Activated CD4-positive, alpha-beta T cell treated with anti-CD3 and anti-CD28 coated beads, Interleukin-2, amount 50 U/mL, for 48 hours (primary cell): ENCODE results near the gene ISX.
"Not testable (repeated sequence)": the region's sequence is repeated elsewhere in the genome, so short reads cannot be mapped to it uniquely, and the experiment has no call there.

ENCODE experiments used
- DNase-seq, 2 experiments: peaks; one replicate each; pipeline ENCODE4 v3.0.0-alpha.2; 2020

Gene ISX

DNA sequence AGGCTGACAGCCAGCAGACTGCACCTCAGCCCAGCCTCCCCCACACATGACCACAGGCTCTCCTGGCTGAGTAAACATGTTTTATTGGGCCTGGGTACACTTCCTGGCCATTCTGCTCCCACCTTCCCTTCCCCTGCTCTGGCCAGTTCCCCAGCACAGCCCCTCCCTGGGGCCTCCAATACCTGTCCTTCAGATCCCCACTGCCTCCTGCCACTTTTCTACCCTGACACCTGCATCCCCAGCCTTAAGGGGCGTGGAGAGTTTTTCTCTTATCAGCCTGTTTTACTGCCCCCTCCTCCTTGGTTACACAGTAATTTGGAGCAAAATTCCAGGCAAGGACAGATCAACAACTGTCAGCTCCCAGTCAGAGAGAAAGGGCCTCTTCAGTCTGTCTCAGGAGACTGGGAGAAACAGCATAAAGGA is at the start of gene ISX:
Gene ISX, plus strand, starts transcription at position 363 of the 423 bp plus-strand sequence. CDS start 930 bp downstream, outside the sequence.
- no peak for DNase-seq

DNA sequence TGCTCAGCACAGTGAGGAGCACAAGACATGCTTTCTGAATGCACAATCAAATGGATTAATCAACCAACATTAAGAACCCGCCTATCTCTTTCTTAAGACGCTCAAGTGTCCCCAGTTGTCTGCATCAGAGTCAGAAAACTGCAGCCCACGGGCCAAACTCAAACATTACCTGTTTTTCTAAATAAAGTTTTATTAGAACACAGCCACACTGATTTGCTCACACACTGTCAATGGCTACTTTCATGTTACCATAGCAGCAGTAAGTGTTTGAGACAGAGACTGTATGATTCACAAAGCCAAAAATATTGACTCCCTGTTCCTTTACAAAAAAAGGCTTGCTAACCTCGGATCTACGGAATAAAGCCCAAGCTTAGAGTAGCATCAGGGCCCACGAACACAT is 49.0 kb upstream of the ISX start:
- DNase-seq = no peak

GRCh38 chr22:35018995-35019394 is 47.0 kb upstream of the ISX start:
- DNase-seq = no peak

- no peak for DNase-seq
These were observed 45.4 kb upstream of the ISX start for GRCh38 chr22:35020517-35020916.

- no peak for DNase-seq
These were observed 44.8 kb upstream of the ISX start for GRCh38 chr22:35021161-35021560.

DNA sequence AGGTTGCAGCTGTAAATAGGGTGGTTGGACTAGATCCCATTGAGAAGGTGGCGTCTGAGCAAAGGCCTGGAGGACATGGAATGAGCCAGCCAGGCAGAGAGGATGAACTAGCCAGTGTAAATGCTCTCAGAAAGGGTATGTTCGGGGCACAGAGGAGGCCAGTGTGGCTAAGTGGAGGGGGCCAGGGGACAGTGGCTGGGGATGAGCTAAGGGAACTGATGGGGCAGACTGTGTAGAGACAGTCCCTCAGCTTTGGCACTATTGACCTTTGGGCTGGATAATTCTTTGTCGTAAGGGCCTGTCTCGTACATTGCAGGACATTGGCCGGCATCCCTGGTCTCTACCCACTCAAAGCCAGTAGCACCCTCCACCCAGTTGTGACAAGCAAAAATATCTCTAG is 43.7 kb upstream of the ISX start:
- DNase-seq = no peak

DNA sequence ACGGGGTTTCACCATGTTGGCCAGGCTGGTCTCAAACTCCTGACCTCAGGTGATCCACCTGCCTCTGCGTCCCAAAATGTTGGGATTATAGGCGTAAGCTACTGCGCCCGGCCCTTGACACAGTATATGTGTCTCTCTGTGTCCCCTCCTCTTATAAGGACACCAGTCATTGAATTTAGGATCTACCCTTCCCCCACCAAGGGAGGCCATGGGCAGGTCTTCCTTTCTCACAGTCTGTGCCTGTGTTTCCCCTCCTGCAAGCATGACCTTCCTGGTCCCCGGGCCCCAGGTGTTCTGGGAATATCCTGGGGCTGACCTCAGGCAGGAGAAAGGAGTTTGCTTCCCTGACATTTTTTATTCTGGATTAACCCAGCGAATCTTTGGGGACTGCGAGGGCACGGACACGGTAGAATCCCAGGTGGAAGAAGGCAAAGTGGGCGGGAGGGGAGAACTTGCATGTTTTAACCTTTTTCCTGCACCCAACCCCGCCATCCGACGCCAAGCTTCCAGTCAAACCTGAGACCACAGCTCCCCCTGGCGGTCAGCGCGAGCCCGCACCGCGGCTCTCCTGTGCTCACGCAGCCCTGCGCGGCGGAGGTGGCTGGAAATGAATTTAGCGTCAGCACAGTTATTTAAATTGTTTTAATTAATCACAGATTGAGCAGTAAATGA is 42.1 kb upstream of the ISX start:
- peak; percentile 76 to 80 for DNase-seq

- no peak for DNase-seq
These were observed 41.6 kb upstream of the ISX start for GRCh38 chr22:35024364-35024692.

DNA sequence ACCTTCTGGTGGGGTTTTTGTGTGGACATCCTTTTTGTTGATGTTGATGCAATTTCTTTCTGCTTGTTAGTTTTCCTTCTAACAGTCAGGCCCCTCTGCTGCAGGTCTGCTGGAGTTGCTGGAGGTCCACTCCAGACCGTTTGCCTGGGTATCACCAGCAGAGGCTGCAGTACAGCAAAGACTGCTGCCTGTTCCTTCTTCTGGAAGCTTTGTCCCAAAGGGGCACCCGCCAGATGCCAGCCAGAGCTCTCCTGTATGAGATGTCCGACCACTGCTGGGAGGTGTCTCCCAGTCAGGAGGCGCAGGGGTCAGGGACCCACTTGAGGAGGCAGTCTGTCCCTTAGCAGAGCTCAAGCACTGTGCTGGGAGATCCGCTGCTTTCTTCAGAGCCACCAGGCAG is 35.8 kb upstream of the ISX start:
- DNase-seq = not testable (repeated sequence)

GRCh38 chr22:35032571-35032970 is 33.4 kb upstream of the ISX start:
- DNase-seq = no peak

DNA sequence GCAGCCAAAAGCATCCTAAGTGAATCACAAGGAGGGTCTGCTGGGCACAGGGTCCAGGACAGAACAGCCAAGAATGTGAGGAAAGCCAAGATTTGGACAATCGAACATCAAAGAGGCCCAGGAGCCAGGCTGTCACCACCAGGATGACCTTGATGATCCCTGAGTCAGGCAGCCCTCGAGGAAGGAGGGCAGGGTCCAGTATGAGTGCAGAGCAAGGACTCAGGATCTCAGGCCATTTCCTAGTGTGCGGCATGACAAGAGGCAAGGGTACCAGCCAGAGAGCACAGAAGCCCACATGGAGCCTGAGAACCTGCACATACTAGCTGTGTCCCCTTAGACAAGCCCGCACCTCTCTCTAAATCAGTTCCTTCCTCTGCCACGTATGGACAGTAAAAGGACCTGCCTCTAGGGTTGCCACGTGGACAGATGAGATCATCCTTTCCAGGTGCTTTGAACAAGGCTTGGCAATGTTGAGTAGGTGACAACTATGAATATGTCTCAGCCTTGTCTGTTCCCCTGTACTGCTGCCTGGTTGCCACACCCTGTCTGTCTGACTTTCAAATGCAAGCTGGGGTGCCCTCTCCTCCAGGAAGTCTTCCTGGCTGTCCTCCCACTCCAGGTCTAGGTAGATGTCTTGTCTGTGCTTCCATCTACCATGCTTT is 32.2 kb upstream of the ISX start:
- DNase-seq = no peak

DNA sequence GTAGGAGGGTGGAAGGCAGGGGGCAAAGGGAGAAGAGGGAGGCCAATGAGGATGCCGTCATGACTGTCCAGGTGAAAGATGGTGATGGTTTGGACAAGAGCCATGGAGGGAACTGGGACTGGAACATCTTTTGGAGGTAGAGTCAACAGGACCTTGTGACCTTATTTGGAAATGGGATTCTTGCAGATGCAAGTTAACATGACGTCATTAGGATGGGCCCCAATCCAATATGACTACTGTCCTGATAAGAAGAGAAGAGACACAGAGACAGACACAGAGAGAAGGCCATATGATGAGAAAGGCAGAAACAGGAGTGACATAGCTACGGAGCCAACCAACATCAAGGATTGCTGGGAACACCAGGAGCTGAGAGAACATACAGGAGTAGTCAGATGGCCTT is 31.0 kb upstream of the ISX start:
- no peak for DNase-seq

GRCh38 chr22:35037089-35037488 is 28.9 kb upstream of the ISX start:
- no peak for DNase-seq

GRCh38 chr22:35039625-35040024 is 26.3 kb upstream of the ISX start:
- no peak for DNase-seq

DNA sequence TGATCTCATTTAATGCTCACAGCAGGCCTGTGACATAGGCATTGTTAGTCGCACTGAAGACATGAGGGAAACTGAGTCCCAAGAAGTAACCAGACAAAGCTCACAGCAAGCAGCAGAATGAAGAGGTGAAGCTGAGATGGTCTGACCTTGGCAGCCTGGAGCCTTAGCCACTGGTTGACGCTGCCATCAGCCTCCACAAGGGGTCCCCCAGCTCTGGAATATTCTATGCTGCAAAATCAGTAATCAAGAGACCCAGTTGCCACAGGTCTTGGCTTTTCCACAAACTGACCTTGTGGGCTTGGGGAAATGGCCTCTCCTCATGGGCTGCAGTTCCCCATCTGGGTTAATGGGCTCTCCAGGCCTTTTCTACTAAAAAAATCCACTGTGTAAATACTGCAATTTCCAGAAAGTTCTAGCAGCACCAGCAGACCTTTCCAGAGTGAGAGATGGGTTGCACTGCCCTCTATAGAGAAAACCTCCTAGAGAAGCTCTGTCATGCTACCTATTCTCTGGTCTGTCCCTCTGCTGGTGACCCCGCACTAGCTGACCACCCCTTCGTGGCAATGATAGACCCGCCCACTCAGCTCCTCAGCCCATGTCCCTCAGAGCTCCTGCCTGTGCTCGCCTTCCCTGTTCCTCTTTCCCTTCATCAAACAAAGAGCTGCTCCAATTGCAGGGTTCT is 22.6 kb upstream of the ISX start:
- DNase-seq = peak in 1 of 2 experiments; percentile 15

DNA sequence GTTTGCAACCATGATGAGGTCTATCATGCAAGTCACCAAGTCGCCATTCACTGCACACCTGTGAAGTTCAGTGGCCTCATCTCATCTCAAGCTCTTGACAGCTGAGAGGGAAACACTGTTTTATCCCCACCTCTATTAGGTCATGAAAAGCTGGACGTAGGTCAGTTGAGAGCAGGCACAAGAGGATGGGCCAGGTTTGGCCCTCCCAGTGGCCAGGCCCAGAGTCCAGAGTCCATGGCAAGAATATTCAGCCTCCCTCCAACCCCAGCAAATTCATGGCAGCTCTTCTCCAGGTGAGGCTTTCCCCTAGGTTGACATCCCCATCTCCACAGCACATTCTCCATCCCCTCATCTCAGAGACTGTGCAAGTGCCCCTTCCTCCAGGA is 22.0 kb upstream of the ISX start:
- DNase-seq = no peak

- DNase-seq = no peak
These were observed 21.2 kb upstream of the ISX start for GRCh38 chr22:35044607-35045390.

DNA sequence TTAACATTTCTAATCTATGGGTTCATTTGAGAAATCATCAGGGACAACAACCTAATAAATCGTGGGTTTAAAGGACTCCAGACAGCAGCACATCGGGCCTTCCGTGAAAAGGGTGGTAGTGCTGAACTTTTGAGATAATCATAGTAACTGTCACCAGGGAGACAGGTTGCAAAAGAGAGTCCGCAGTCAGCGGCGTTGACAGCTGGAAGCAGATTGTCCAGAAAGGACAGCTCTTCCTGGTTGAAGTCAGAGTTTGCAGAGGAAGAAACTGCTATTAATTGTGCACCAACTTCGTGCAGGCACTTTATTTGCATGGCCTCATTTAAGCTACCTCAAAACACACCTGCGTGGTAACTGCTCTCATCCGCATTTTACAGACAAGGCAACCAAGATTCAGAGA is 20.5 kb upstream of the ISX start:
- no peak for DNase-seq

- DNase-seq = no peak
These were observed 19.1 kb upstream of the ISX start for GRCh38 chr22:35046744-35047462.

- DNase-seq = not testable (repeated sequence)
These were observed 15.9 kb upstream of the ISX start for GRCh38 chr22:35050038-35050437.

- no peak for DNase-seq
These were observed 14.9 kb upstream of the ISX start for GRCh38 chr22:35051013-35051535.

- DNase-seq = no peak
These were observed 14.2 kb upstream of the ISX start for GRCh38 chr22:35051791-35052190.
